ENCODE results near the gene CLSTN1. TPM values are rescaled to one million over a fixed set of nuclear protein-coding genes. Genes with fewer than 3 reads are reported as not detected.
A peak's percentile ranks its signal among the peaks of the same experiment; 100 is the strongest.

The CLSTN1 gene
- total and polyA plus RNA-seq, 2 of the 8 experiments (the other 6 are each of a cell fraction or from before 2014, with no cell fraction given), result 34.2 to 97.4 TPM

- Histone ChIP-seq H2BK120ac (replicated peaks; ENCODE audit: low read depth, low read length) (no peak overlapping the region), H3K27ac (ENCODE audit: low read depth, low read length) (no peak overlapping the region), H3K79me2 (ENCODE audit: control insufficient read depth in 1 of 2, insufficient read depth in 2 of 2, low read length in 2 of 2) (no peaks in the 10 kb centered on the region), H2BK5ac (ENCODE audit: low read depth, low read length) (no peak overlapping the region), H3K4ac (replicated peaks; ENCODE audit: insufficient read length, low read depth, low read length) (no peak overlapping the region), H3K23me2 (ENCODE audit: low read depth, low read length) (no peaks in the 10 kb centered on the region), H3K56ac (replicated peaks; ENCODE audit: insufficient read length, low read depth, low read length) (no peak overlapping the region), H3K9me3 (ENCODE audit: insufficient read depth in 2 of 2, low read depth in 1 of 2, low read length in 1 of 2) (no peaks in the 10 kb centered on the region), H3K79me1 (ENCODE audit: low read depth, low read length) (no peaks in the 10 kb centered on the region), H3K23ac (ENCODE audit: insufficient read length) (no peak overlapping the region), H3K14ac (ENCODE audit: insufficient read length) (no peak overlapping the region), H3K4me1 (replicated peaks in 1 of 4; ENCODE audit: control insufficient read depth in 3 of 4, insufficient read depth in 4 of 4, low read length in 3 of 4) (peaks cover 4 to 26% (median 19%) of the 10 kb centered on the region in 4 experiments), H4K5ac (ENCODE audit: insufficient read length, low read depth, low read length) (no peak overlapping the region), H4K8ac (ENCODE audit: extremely low read depth, insufficient read depth, low read length) (no peak overlapping the region), H3K9ac (replicated peaks in 1 of 4; ENCODE audit: extremely low read depth in 1 of 4, low read depth in 3 of 4, low read length in 3 of 4) (no peak overlapping the region), H2BK15ac (ENCODE audit: low read length) (no peak overlapping the region), H2AFZ (ENCODE audit: low read length) (no peak overlapping the region), H2AK5ac (ENCODE audit: low read depth, low read length) (no peak overlapping the region), H3K36me3 (ENCODE audit: control insufficient read depth in 2 of 4, insufficient read depth in 4 of 4, low read length in 3 of 4) (peaks cover 0 to 5% (median 3%) of the 10 kb centered on the region in 4 experiments; a peak in 4 of 8 replicates), H4K91ac (replicated peaks; ENCODE audit: insufficient read length, low read length) (no peak overlapping the region), H3K27me3 (replicated peaks in 1 of 4; ENCODE audit: control insufficient read depth in 3 of 4, extremely low read depth in 1 of 4, insufficient read depth in 3 of 4, low read length in 3 of 4) (no peaks in the 10 kb centered on the region), H2BK20ac (ENCODE audit: low read length) (no peak overlapping the region), H4K20me1 (replicated peaks in 1 of 2; ENCODE audit: control insufficient read depth in 1 of 2, insufficient read depth in 2 of 2, low read length in 2 of 2) (peaks cover 0 to 1% of the 10 kb centered on the region in 2 experiments), H3K4me3 (ENCODE audit: extremely low read depth in 1 of 4, insufficient read depth in 2 of 4, low read depth in 3 of 4, low read length in 4 of 4) (no peak overlapping the region), H2BK12ac (ENCODE audit: low read depth, low read length) (0 out of 2 replicates have a peak overlapping the region, but pooled peaks have one; percentile 68), H3K4me2 (ENCODE audit: insufficient read depth in 1 of 2, low read depth in 2 of 2, low read length in 2 of 2) (no peak overlapping the region), H3K18ac (ENCODE audit: extremely low read depth, low read length) (no peak overlapping the region)
- POLR2A ChIA-PET (ENCODE audit: partially characterized antibody), result interaction anchor here (0.9 kb wide), 1 partner anchor 58 kb away, joined by 3 read pairs; no protein-coding TSS in a partner anchor
- CTCF ChIA-PET (ENCODE audit: partially characterized antibody), result interaction anchor here (0.8 to 6.9 kb wide), 6 partner anchors 8 to 118 kb away, joined by 3 to 62 read pairs (median 4); no protein-coding TSS in a partner anchor
- FAIRE-seq, result no peak
- no peak for TF ChIP-seq CEBPB (IDR thresholded peaks at IDR 0.05; ENCODE audit: low read depth, low read length)
- TF ChIP-seq RNF2 (IDR thresholded peaks at IDR 0.05; ENCODE audit: borderline replicate concordance, low read depth, low read length, missing control alignments, poor library complexity, severe bottlenecking), result no peak
- no peak for TF ChIP-seq SP1 (IDR thresholded peaks at IDR 0.05; ENCODE audit: low read depth, low read length)
- no peak for TF ChIP-seq BCL11A (IDR thresholded peaks at IDR 0.05; ENCODE audit: low read depth in 2 of 2, low read length in 2 of 2)
- no peak for TF ChIP-seq TCF12 (IDR thresholded peaks at IDR 0.05; ENCODE audit: low read depth, low read length)
- no peak for TF ChIP-seq ATF2 (IDR thresholded peaks at IDR 0.05; ENCODE audit: low read length)
- no peak for DNase-seq (ENCODE audit: low read depth in 1 of 2, low spot score in 2 of 2)
- WGBS, 2 experiments (ENCODE audit: extremely low coverage in 1 of 2, insufficient coverage in 1 of 2, insufficient read length in 1 of 2, insufficient replicate concordance in 2 of 2, low coverage in 1 of 2, low lambda C conversion rate in 2 of 2, missing lambda C conversion rate in 1 of 2), result 89% methylated on average over 9 of the region's 9 CpGs; no CpG with 5 or more reads in 1 of the 2 experiments
These were observed 112.2 kb downstream of the CLSTN1 start for GRCh38 chr1:9711466-9712020.

All from H1 (cell line).